AG04449 (cell line): Measurements from ENCODE around the gene GLT8D1.

Experiments
- CTCF ChIA-PET: fragments of 350-600 bp; formaldehyde crosslinking; extraction: SDS; loops from one replicate; lab custom pipeline; 2021; ENCODE audit warnings: antibody characterized with exemption; lab: Yijun Ruan, JAX
- POLR2A ChIA-PET: fragments of 400-600, 350-600 bp; formaldehyde crosslinking; extraction: SDS; loops from one replicate; lab custom pipeline; 2020; ENCODE audit warnings: antibody characterized with exemption, inconsistent platforms; lab: Yijun Ruan, JAX
- DNase-seq: peaks from one replicate; pipeline ENCODE4 v3.0.0-alpha.2; 2010; ENCODE audit warnings: low read depth, low spot score
- H3K4me3 ChIP-seq: 2 replicates; pipeline ENCODE4 v1.5.1; 2011; ENCODE audit warnings: low read depth, mild to moderate bottlenecking, control low read depth, low read length
- TF ChIP-seq, protein P1 (sequence below): IDR thresholded peaks from one replicate; pipeline ENCODE4 v1.5.1; 2011; ENCODE audit warnings: mild to moderate bottlenecking, moderate library complexity, low read length, control low read depth, inconsistent platforms; ENCODE audit not compliant: insufficient read depth; ENCODE audit errors: missing control alignments

Gene GLT8D1

DNA sequence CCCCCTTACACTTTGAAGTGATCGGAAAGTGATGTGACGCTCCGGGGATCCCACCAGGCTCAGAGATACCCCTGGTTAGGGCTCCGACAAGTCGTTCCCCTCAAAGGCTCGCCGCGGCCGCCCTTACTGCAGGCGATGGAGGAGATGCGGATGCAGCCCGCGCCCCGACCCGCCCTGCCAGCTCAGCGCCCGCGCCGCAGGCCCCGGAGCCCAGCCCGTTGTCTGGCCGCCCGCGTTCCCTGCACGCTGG lies 228 bp downstream of the GLT8D1 start:
- peak overlapping the region; percentile 99 for H3K4me3 ChIP-seq
- TF ChIP-seq, protein P1, sequence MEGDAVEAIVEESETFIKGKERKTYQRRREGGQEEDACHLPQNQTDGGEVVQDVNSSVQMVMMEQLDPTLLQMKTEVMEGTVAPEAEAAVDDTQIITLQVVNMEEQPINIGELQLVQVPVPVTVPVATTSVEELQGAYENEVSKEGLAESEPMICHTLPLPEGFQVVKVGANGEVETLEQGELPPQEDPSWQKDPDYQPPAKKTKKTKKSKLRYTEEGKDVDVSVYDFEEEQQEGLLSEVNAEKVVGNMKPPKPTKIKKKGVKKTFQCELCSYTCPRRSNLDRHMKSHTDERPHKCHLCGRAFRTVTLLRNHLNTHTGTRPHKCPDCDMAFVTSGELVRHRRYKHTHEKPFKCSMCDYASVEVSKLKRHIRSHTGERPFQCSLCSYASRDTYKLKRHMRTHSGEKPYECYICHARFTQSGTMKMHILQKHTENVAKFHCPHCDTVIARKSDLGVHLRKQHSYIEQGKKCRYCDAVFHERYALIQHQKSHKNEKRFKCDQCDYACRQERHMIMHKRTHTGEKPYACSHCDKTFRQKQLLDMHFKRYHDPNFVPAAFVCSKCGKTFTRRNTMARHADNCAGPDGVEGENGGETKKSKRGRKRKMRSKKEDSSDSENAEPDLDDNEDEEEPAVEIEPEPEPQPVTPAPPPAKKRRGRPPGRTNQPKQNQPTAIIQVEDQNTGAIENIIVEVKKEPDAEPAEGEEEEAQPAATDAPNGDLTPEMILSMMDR, result no peak
- no peak for DNase-seq
- POLR2A ChIA-PET, result interaction anchor here (1.0 to 1.5 kb wide), 4 partner anchors 11 to 35 kb away, joined by 3 to 5 read pairs (median 3); no protein-coding TSS in a partner anchor
- CTCF ChIA-PET, result interaction anchor here (2.1 kb wide), 1 partner anchor 12 kb away, joined by 7 read pairs; no protein-coding TSS in a partner anchor

DNA sequence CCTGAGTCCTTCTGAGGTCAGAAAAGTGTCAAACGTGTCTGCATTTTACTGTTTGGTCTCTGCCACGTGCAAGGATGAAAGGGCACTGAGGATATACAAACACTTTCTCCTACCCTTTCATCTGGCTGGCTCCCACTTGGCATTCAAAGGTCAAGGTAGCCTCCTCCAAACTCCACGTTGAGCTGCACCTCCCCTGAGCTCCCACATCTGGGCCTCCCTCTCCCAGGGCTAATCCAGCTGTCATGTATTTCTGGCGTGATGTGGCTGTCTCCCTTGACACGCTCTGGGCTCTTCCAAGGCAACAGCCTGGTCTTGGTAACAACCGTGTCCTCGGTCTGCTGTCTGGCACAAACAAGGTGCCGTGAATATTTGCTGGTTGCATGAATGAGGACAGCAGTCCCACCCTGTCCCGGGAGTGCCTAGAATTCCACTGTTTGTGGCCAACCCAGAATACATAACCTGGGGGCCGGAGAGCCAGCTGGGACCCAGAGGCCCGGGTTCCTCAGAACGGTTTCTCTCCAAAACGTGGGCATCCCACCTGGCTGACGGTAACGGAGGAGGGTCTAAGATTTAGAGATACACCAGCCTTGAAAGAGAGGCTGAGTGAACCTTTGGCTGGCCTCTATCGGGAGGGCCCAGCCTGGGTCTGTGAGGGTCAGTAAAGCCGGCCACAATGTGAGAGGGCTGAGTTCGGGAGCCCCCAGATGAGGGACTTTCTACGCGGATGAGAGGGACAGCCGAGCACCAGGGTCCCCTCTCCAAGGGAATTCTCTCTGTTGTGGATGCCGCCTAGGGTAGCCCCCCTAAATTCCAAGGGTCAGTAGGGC lies 767 bp downstream of the GLT8D1 start:
- H3K4me3 ChIP-seq, result peak overlapping the region; percentile 99
- POLR2A ChIA-PET, result interaction anchor here (0.7 to 1.4 kb wide), 4 partner anchors 12 to 216 kb away, joined by 3 read pairs; no protein-coding TSS in a partner anchor
- TF ChIP-seq, protein P1, result no peak
- no peak for DNase-seq
- CTCF ChIA-PET, result interaction anchor here (2.1 kb wide), 1 partner anchor 12 kb away, joined by 7 read pairs; no protein-coding TSS in a partner anchor

DNA sequence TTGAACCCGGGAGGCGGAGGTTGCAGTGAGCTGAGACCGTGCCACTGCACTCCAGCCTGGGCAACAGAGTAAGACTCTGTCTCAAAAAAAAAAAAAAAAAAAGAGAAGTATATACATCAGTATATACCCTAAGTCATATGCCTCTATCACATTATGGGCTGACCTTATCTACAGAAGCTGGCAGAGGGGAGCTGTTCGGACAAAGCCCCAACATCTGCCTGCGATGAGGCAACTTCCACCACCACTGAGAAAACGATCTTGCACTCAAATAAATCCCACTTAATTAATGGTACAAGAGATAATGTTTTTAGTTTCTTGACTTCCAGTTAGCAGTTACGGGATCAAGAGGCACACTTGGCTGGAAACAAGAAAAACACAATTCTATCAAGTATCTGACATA lies 2.2 kb downstream of the GLT8D1 start:
- no peak for DNase-seq
- no peak overlapping the region for H3K4me3 ChIP-seq
- CTCF ChIA-PET, result no interaction called here
- POLR2A ChIA-PET, result interaction anchor here (1.0 kb wide), 1 partner anchor 14 kb away, joined by 3 read pairs; no protein-coding TSS in a partner anchor
- TF ChIP-seq, protein P1, result no peak

DNA sequence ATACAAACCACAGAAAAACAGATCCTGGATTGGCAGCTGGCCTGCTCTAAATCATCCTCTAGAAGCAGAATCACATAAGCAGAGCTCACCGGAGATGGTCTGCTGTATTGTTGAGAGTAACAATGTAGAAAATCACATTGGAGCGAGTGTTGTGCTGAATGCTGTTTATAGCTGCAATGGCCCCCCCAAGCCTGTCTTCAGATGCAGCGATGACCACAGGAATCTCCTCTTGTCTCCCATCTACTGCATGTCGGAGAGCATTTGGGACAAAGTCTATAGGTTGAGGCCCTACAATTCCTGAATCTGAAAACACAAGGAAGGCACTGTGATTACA lies 8.0 kb downstream of the GLT8D1 start:
- POLR2A ChIA-PET, result interaction anchor here (1.2 kb wide), 1 partner anchor 9 kb away, joined by 5 read pairs; no protein-coding TSS in a partner anchor

DNA sequence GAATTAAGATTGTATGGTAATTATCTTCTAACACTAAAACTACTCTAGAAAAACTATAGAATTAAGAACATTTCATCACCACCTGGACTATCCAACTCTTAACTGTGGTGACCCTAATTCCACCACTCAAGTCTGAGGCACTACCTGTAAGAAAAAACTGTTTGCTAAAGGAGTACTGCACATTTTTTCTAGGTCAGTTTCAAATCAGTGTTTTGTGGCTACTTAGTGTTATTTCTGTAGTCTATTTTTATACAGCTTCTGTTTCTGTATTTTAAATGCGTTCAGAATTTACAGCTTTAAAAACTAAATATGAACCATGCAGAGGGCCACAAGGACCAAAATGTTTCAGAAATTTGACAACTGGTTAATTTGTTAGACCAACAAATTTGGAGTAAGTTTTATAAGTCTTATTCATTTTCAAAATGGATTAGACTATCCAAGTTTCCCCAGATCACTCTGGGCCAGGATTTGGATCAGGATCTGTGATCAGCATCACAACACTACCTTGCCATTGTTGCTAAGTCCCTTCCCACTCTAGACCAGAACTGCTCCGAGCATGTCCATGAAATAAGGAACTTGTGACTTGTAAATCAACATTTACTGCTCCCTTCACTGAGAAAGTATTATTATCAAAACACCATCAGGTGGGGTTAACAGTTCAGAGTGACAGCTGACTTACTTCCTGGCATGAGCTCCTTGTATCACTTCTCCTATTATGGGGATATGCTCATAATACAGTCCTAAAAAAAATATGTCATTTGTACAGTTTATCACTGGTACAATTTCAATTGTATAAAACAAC lies 8.6 kb downstream of the GLT8D1 start:
- no peak for DNase-seq
- ChIA-PET POLR2A (interaction anchor here (1.2 kb wide), 1 partner anchor 9 kb away, joined by 5 read pairs; no protein-coding TSS in a partner anchor), CTCF (interaction anchor here (0.9 kb wide), 1 partner anchor 249 kb away, joined by 3 read pairs; no protein-coding TSS in a partner anchor)
- no peak overlapping the region for H3K4me3 ChIP-seq
- TF ChIP-seq, protein P1, result no peak

More for the DNA sequence above, 8.0 kb downstream of the GLT8D1 start:
- CTCF ChIA-PET, result interaction anchor here (0.9 kb wide), 1 partner anchor 250 kb away, joined by 3 read pairs; no protein-coding TSS in a partner anchor
- TF ChIP-seq, protein P1, result no peak
- DNase-seq, result no peak
- H3K4me3 ChIP-seq, result no peak overlapping the region
